RWPE1 (cell line): ENCODE results near the gene DNAH2.

Source experiments
- CTCF ChIA-PET: fragments of 350-600 bp; sonication (Branson Sonifier 250); formaldehyde crosslinking; extraction: SDS; loops from one replicate; lab custom pipeline; 2021; lab: Yijun Ruan, JAX
- POLR2A ChIA-PET: fragments of 400-600 bp; formaldehyde crosslinking; extraction: SDS; loops from one replicate; lab custom pipeline; 2020; ENCODE audit warnings: antibody characterized with exemption; ENCODE audit not compliant: low non-redundant PET; lab: Yijun Ruan, JAX
- DNase-seq: peaks from one replicate; pipeline ENCODE4 v3.0.0; 2012; ENCODE audit warnings: low spot score
- H3K27ac ChIP-seq: fragments of 450-650 bp; 2 replicates; pipeline ENCODE4 v1.5.1; 2017
- CTCF ChIP-seq: fragments of 450-650 bp; conservative IDR thresholded peaks from 2 replicates; pipeline ENCODE4 v1.5.1; 2017; ENCODE audit warnings: low read depth, mild to moderate bottlenecking

DNAH2 gene

GRCh38 chr17:7837408-7838088 lies 120.0 kb downstream of the DNAH2 start:
- no peak for DNase-seq
- ChIA-PET CTCF (interaction anchor here (0.6 to 1.2 kb wide), 5 partner anchors 12 to 490 kb away, joined by 3 to 5 read pairs (median 4); no protein-coding TSS in a partner anchor), POLR2A (no interaction called here)
- peak overlapping the region; percentile 99 for H3K27ac ChIP-seq
- TF ChIP-seq CTCF = no peak

- DNase-seq = no peak
- CTCF ChIA-PET = interaction anchor here (0.6 to 1.7 kb wide), 5 partner anchors 13 to 218 kb away, joined by 3 to 5 read pairs (median 4); no protein-coding TSS in a partner anchor
- TF ChIP-seq CTCF = no peak
- POLR2A ChIA-PET = interaction anchor here (1.2 kb wide), 1 partner anchor 19 kb away, joined by 7 read pairs; the partner anchor contains the start of gene NAA38
- peak overlapping the region; percentile 75 for H3K27ac ChIP-seq
Measured at GRCh38 chr17:7838090-7839075, 120.8 kb downstream of the DNAH2 start.

GRCh38 chr17:7839190-7839875 lies 121.8 kb downstream of the DNAH2 start:
- ChIA-PET POLR2A (interaction anchor here (1.2 kb wide), 1 partner anchor 18 kb away, joined by 7 read pairs; the partner anchor contains the start of gene NAA38), CTCF (interaction anchor here (0.6 to 1.7 kb wide), 2 partner anchors 12 to 17 kb away, joined by 4 read pairs; no protein-coding TSS in a partner anchor)
- TF ChIP-seq CTCF = no peak
- DNase-seq = no peak
- H3K27ac ChIP-seq = peak overlapping the region; percentile 75

GRCh38 chr17:7839876-7840261 lies 122.3 kb downstream of the DNAH2 start:
- peak overlapping the region; percentile 75 for H3K27ac ChIP-seq
- no peak for TF ChIP-seq CTCF
- POLR2A ChIA-PET = interaction anchor here (1.2 kb wide), 1 partner anchor 17 kb away, joined by 7 read pairs; the partner anchor contains the start of gene NAA38
- DNase-seq = no peak
- CTCF ChIA-PET = interaction anchor here (0.6 to 1.7 kb wide), 2 partner anchors 11 to 167 kb away, joined by 3 to 4 read pairs; no protein-coding TSS in a partner anchor

GRCh38 chr17:7840441-7840840 lies 122.9 kb downstream of the DNAH2 start:
- POLR2A ChIA-PET = no interaction called here
- CTCF ChIA-PET = interaction anchor here (0.6 kb wide), 2 partner anchors 149 to 167 kb away, joined by 3 read pairs; no protein-coding TSS in a partner anchor
- no peak for DNase-seq
- no peak for TF ChIP-seq CTCF
- no peak overlapping the region for H3K27ac ChIP-seq
